Stimulated activated CD4-positive, alpha-beta T cell treated with anti-CD3 and anti-CD28 coated beads, Interleukin-15, amount 100 ng/mL, for 48 hours (primary cell): ENCODE data around the gene KNDC1.

ENCODE experiments used
- DNase-seq, 2 donors: peaks; one replicate each; pipeline ENCODE4 v3.0.0-alpha.2; 2020; ENCODE audit warnings: low read depth in 2 of 2

Gene KNDC1

GRCh38 chr10:133190225-133190624, 30.2 kb downstream of the KNDC1 start:
- no peak for DNase-seq

GRCh38 chr10:133191651-133192050, 31.6 kb downstream of the KNDC1 start:
- no peak for DNase-seq

- no peak for DNase-seq
Observed at GRCh38 chr10:133194151-133194550, 34.1 kb downstream of the KNDC1 start.

- no peak for DNase-seq
Observed at GRCh38 chr10:133195096-133195495, 35.1 kb downstream of the KNDC1 start.

- DNase-seq = no peak
Observed at GRCh38 chr10:133195611-133196010, 35.6 kb downstream of the KNDC1 start.

GRCh38 chr10:133196221-133196915, 36.3 kb downstream of the KNDC1 start:
- DNase-seq = no peak

- DNase-seq = no peak
Observed at GRCh38 chr10:133196936-133197758, 37.1 kb downstream of the KNDC1 start.

GRCh38 chr10:133197786-133198185, 37.8 kb downstream of the KNDC1 start:
- DNase-seq = no peak

- DNase-seq = no peak
Observed at GRCh38 chr10:133198206-133198605, 38.2 kb downstream of the KNDC1 start.

- no peak for DNase-seq
Observed at GRCh38 chr10:133198621-133199487, 38.8 kb downstream of the KNDC1 start.

GRCh38 chr10:133199488-133199885, 39.5 kb downstream of the KNDC1 start:
- DNase-seq = no peak

GRCh38 chr10:133199992-133200611, 40.1 kb downstream of the KNDC1 start:
- no peak for DNase-seq

- DNase-seq = no peak
Observed at GRCh38 chr10:133200621-133201031, 40.6 kb downstream of the KNDC1 start.

GRCh38 chr10:133201151-133201947, 41.3 kb downstream of the KNDC1 start:
- no peak for DNase-seq

- no peak for DNase-seq
Observed at GRCh38 chr10:133201948-133202725, 42.1 kb downstream of the KNDC1 start.

GRCh38 chr10:133202778-133203651, 43.0 kb downstream of the KNDC1 start:
- no peak for DNase-seq

- no peak for DNase-seq
Observed at GRCh38 chr10:133203652-133204195, 43.7 kb downstream of the KNDC1 start.

- DNase-seq = no peak
Observed at GRCh38 chr10:133204226-133205015, 44.4 kb downstream of the KNDC1 start.
